GM06990 (cell line): ENCODE data around the gene NTM.

ENCODE experiments used
- DNase-seq: peaks from one replicate; pipeline ENCODE4 v3.0.0-alpha.2; 2011; ENCODE audit not compliant: insufficient read length; ENCODE audit errors: extremely low read depth
- H3K27me3 ChIP-seq: replicated peaks from 2 replicates; pipeline ENCODE4 v1.6.0; 2011; ENCODE audit warnings: low read length; ENCODE audit not compliant: control insufficient read depth, insufficient read depth
- H3K36me3 ChIP-seq: 2 replicates; pipeline ENCODE4 v1.5.1; 2011; ENCODE audit warnings: low read length; ENCODE audit not compliant: control insufficient read depth, insufficient read depth
- H3K4me3 ChIP-seq: replicated peaks from 2 replicates; pipeline ENCODE4 v1.5.1; 2011; ENCODE audit warnings: low read depth, mild to moderate bottlenecking, control low read depth, low read length
- TF ChIP-seq, protein P1 (sequence below): IDR thresholded peaks from 2 replicates; pipeline ENCODE4 v1.5.1; 2011; ENCODE audit warnings: low read length, control low read depth, mild to moderate bottlenecking, inconsistent platforms; ENCODE audit not compliant: insufficient read depth, poor library complexity, severe bottlenecking

The NTM gene

DNA sequence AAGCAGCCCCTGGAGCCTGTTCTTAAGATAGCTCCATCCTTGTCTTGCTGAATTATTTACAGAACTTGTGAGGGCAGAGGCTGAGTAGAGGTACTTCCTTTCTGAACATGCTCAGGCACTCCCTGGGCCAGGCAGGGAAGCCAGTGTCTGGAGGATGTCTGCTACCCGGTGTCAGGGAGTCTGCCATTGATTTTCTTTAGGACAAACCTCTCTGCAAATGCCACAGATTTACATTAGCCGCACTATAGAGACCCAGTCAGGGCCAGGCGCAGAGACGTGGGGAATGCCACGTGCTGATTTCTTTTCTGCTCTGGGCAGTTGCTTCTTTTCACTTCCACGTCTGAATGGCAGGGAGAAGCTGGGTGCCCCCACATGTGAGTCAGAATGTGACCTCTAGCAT, 585.5 kb downstream of the NTM start:
- no peak for DNase-seq
- peaks cover 4% of the 10 kb centered on the region for H3K27me3 ChIP-seq
- TF ChIP-seq, protein P1, sequence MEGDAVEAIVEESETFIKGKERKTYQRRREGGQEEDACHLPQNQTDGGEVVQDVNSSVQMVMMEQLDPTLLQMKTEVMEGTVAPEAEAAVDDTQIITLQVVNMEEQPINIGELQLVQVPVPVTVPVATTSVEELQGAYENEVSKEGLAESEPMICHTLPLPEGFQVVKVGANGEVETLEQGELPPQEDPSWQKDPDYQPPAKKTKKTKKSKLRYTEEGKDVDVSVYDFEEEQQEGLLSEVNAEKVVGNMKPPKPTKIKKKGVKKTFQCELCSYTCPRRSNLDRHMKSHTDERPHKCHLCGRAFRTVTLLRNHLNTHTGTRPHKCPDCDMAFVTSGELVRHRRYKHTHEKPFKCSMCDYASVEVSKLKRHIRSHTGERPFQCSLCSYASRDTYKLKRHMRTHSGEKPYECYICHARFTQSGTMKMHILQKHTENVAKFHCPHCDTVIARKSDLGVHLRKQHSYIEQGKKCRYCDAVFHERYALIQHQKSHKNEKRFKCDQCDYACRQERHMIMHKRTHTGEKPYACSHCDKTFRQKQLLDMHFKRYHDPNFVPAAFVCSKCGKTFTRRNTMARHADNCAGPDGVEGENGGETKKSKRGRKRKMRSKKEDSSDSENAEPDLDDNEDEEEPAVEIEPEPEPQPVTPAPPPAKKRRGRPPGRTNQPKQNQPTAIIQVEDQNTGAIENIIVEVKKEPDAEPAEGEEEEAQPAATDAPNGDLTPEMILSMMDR = no peak
- no peak overlapping the region for H3K4me3 ChIP-seq
- H3K36me3 ChIP-seq = no peaks in the 10 kb centered on the region

DNA sequence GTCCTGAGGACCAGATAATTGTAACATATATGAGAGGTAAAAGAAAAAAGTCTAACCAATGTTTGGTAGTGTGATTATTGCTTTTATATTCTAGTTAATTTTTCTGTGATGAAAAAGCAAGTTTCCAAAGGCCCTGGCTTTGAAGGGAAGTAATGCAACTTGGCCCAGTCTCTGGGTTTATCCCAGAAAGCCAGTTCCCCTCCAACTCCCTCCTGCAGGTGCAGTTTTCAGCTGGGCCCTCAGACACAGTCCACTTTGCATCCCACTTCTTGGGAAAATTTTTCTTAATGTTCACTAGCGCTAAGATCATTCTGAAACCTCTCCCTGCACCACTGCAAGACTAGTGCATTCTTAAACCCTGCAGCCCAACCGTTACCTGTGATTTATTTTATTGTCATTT, 586.8 kb downstream of the NTM start:
- TF ChIP-seq, protein P1 = no peak

GRCh38 chr11:131957875-131958274, 587.5 kb downstream of the NTM start:
- TF ChIP-seq, protein P1 = no peak
- DNase-seq = no peak
- Histone ChIP-seq H3K36me3 (no peaks in the 10 kb centered on the region), H3K27me3 (peaks cover 7% of the 10 kb centered on the region), H3K4me3 (no peak overlapping the region)

More for the DNA sequence above, 586.8 kb downstream of the NTM start:
- DNase-seq = no peak
- Histone ChIP-seq H3K27me3 (peaks cover 7% of the 10 kb centered on the region), H3K36me3 (no peaks in the 10 kb centered on the region), H3K4me3 (no peak overlapping the region)

DNA sequence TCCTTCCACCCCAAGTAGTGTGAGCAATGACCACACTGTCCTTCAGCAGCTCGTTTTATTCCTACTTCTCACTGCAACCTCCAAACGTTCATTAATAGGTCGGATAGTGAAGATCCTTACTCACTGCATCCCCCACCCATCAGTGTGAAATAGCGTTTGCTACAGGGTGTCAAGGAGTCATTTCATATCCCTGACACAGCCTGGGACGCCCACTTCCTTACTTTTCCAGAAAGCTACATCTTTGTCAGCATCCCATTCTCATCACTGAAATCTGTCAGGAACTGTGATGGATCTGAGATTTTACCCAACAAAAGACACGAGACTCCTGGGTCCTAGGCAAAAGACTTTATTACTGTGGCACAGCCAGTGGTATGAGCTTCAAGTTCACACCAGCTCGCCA, 592.4 kb downstream of the NTM start:
- Histone ChIP-seq H3K36me3 (no peaks in the 10 kb centered on the region), H3K4me3 (no peak overlapping the region), H3K27me3 (peaks cover 8% of the 10 kb centered on the region)
- TF ChIP-seq, protein P1 = no peak
- no peak for DNase-seq

- Histone ChIP-seq H3K27me3 (peaks cover 7% of the 10 kb centered on the region), H3K36me3 (no peaks in the 10 kb centered on the region), H3K4me3 (no peak overlapping the region)
- TF ChIP-seq, protein P1 = no peak
- DNase-seq = no peak
Measured at GRCh38 chr11:131964698-131965483, 594.5 kb downstream of the NTM start.

- DNase-seq = no peak
- Histone ChIP-seq H3K27me3 (peaks cover 7% of the 10 kb centered on the region), H3K36me3 (no peaks in the 10 kb centered on the region), H3K4me3 (no peak overlapping the region)
- TF ChIP-seq, protein P1 = no peak
Measured at GRCh38 chr11:131965504-131965903, 595.1 kb downstream of the NTM start.
